ENCODE results near the gene HHATL.

Gene HHATL

GRCh38 chr3:42666577-42666998, 36.0 kb downstream of the HHATL start:
- Mint-ChIP-seq H3K4me1 (ENCODE audit: low read depth) (no peaks in the 10 kb centered on the region), H3K27me3 (ENCODE audit: low read depth) (no peaks in the 10 kb centered on the region), H3K36me3 (ENCODE audit: low read depth) (no peaks in the 10 kb centered on the region), H3K9me3 (peaks cover 3% of the 10 kb centered on the region), H3K27ac (no peak overlapping the region), H3K4me3 (no peak overlapping the region)
- DNase-seq (ENCODE audit: low spot score) = no peak

DNA sequence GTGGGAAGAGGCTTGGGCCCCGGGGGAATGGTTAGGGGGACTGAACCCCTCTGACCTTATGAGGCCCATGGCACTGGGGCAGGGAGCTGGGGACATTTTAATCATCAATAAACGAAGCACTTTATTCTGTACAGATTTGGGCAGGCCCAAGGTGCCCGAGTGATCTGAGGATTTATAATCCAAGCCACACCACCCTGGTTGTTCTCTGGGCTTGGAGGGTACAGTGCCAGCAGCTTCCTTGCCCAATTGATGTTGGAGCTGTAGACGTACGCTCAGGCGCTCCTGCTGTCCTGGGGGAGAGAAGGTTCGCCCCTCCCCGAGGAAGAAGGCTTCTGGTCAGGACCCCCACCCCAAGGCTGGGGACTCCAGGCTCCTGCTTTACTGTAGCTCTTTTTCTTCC, 36.6 kb downstream of the HHATL start:
- no peaks in the 10 kb centered on the region for H3K4me1 Mint-ChIP-seq (ENCODE audit: low read depth)
- H3K9me3 Mint-ChIP-seq = peaks cover 3% of the 10 kb centered on the region
- H3K27me3 Mint-ChIP-seq (ENCODE audit: low read depth) = no peaks in the 10 kb centered on the region
- H3K4me3 Mint-ChIP-seq = no peak overlapping the region
- no peak for DNase-seq (ENCODE audit: low spot score)
- no peak overlapping the region for H3K27ac Mint-ChIP-seq
- H3K36me3 Mint-ChIP-seq (ENCODE audit: low read depth) = no peaks in the 10 kb centered on the region

- no peak for DNase-seq (ENCODE audit: low spot score)
- peaks cover 3% of the 10 kb centered on the region for H3K9me3 Mint-ChIP-seq
- H3K27me3 Mint-ChIP-seq (ENCODE audit: low read depth) = no peaks in the 10 kb centered on the region
- H3K27ac Mint-ChIP-seq = no peak overlapping the region
- H3K4me3 Mint-ChIP-seq = no peak overlapping the region
- no peaks in the 10 kb centered on the region for H3K4me1 Mint-ChIP-seq (ENCODE audit: low read depth)
- H3K36me3 Mint-ChIP-seq (ENCODE audit: low read depth) = no peaks in the 10 kb centered on the region
Observed at GRCh38 chr3:42665050-42665878, 37.3 kb downstream of the HHATL start.

DNA sequence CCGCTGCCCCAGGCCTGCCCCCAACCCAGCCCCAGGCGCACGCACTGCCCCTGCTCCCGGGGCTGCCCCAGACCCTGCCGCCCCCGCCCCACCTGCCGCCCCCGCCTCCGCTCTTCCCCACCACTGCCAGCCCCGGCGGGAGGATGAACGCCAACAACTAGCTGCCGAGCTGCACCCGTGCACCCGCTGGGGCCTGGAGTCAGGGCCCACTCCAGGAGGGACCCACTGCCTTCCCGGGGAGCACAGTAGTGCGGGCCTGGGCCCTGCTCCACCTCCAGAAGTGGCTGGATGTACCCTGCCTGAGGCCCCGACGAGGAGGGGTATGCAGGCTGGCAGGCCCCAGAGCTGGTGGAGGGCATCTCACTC, 38.2 kb downstream of the HHATL start:
- no peaks in the 10 kb centered on the region for H3K4me1 Mint-ChIP-seq (ENCODE audit: low read depth)
- H3K9me3 Mint-ChIP-seq = peaks cover 3% of the 10 kb centered on the region
- H3K27ac Mint-ChIP-seq = no peak overlapping the region
- no peak for DNase-seq (ENCODE audit: low spot score)
- H3K27me3 Mint-ChIP-seq (ENCODE audit: low read depth) = no peaks in the 10 kb centered on the region
- no peaks in the 10 kb centered on the region for H3K36me3 Mint-ChIP-seq (ENCODE audit: low read depth)
- no peak overlapping the region for H3K4me3 Mint-ChIP-seq

DNA sequence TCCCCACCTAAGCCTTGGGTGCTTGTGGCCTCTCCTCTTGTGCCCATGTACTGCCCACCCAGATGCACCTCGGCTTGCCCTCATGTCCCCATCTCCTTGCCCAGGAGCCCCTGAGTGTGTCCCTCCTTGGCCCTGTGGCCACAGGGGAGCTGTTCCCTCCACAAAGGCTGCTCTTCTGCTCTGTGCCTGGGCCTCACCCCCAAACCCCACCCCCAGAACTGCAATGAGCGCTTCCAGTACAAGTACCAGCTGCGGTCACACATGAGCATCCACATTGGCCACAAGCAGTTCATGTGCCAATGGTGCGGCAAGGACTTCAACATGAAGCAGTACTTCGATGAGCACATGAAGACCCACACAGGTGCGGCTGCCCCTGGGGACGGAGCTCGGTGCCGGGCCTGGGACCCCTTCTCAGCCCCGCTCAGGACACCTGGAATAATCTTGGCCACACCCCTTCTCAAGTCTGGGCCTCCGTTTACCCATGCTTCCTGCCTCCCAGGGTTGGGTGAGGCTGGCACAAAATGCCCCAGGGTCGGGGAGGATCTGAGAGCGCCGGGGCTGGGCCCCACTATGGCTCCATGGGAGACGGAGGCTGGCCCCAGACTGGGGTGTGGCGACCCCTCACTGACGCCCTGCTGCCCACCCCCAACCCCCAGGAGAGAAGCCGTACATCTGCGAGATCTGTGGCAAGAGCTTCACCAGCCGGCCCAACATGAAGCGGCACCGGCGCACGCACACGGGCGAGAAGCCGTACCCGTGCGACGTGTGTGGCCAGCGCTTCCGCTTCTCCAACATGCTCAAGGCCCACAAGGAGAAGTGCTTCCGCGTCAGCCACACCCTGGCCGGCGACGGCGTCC, 38.8 kb downstream of the HHATL start:
- H3K36me3 Mint-ChIP-seq (ENCODE audit: low read depth) = no peaks in the 10 kb centered on the region
- no peak overlapping the region for H3K27ac Mint-ChIP-seq

DNA sequence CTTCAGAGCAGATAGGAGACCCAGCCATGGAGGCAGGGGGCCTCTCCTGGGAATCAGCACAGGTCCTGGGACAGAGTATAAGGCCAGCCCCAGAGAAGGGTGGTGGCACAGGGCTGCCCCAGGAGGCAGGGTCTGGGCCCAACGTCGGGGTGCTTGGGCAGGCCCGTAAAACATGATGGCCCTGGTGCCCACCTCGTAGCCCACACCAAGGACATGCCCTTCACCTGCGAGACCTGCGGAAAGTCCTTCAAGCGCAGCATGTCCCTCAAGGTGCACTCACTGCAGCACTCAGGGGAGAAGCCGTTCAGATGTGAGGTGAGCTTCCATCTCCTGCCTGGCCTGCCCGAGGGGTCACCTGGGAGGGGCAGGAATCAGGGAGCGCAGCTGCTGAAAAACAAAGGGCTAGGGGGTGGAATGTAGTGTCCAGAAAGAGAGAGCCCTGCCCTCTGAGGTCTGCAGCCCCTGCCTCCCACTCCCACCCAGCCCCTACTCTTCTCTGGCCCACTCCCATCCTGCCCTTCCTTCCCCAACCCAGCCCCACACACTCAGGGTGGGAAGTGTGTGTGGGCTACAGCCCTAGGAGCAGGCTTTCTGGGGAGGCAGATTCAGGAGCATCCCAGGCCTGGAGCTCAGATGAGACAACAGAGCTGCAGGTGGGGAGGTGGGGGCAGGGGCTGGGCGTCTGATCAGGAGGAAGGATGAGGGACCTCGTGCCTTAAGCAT, 39.6 kb downstream of the HHATL start:
- Mint-ChIP-seq H3K27ac (no peak overlapping the region), H3K36me3 (ENCODE audit: low read depth) (no peaks in the 10 kb centered on the region), H3K4me1 (ENCODE audit: low read depth) (no peaks in the 10 kb centered on the region), H3K27me3 (ENCODE audit: low read depth) (no peaks in the 10 kb centered on the region), H3K9me3 (no peaks in the 10 kb centered on the region), H3K4me3 (no peak overlapping the region)
- no peak for DNase-seq (ENCODE audit: low spot score)

More for the DNA sequence above, 38.8 kb downstream of the HHATL start:
- no peaks in the 10 kb centered on the region for H3K4me1 Mint-ChIP-seq (ENCODE audit: low read depth)
- no peaks in the 10 kb centered on the region for H3K27me3 Mint-ChIP-seq (ENCODE audit: low read depth)
- no peak overlapping the region for H3K4me3 Mint-ChIP-seq
- H3K9me3 Mint-ChIP-seq = peaks cover under 1% of the 10 kb centered on the region
- no peak for DNase-seq (ENCODE audit: low spot score)

DNA sequence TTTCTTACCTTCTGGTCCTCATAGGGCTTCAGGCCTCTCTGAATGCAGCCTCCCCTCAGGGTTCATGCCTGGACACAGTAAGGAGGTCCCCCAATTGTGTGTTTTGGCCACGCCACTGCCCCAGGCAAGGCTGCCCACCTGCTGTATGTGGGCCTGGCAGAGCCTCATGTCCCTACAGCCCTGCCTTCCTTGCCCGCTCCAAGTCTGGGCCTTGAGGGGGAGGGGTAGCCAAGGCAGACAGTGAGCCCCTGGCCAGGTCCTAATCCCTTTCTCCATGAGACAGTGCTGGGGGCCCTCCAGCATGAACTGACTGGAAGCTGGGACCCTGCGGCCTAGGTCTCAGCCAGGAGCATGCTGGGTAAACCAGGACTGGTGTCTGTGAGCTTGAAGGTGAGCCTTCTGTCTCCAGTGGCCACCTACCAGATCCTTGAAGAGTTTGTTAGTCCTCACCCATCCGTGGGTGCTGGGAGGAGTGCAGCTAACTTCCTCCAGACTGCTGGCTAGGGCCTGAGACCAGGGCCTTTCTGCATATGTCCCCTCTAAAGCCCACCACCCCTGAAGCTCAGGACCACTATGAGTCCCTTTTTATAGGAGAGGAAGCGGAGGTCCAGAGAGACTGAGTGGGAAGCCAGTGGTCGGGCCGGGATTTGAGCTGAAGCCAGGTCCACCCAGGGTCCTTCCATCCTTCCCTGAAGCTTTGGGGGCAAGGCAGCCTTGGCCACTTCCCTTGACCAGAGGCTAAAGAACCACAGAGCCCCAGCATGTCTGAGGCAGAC, 40.4 kb downstream of the HHATL start:
- Mint-ChIP-seq H3K4me1 (ENCODE audit: low read depth) (no peaks in the 10 kb centered on the region), H3K27me3 (ENCODE audit: low read depth) (no peaks in the 10 kb centered on the region), H3K36me3 (ENCODE audit: low read depth) (no peaks in the 10 kb centered on the region), H3K9me3 (no peaks in the 10 kb centered on the region), H3K4me3 (no peak overlapping the region), H3K27ac (no peak overlapping the region)
- no peak for DNase-seq (ENCODE audit: low spot score)

GRCh38 chr3:42661593-42662022, 41.0 kb downstream of the HHATL start:
- no peak for DNase-seq (ENCODE audit: low spot score)
- H3K27me3 Mint-ChIP-seq (ENCODE audit: low read depth) = no peaks in the 10 kb centered on the region
- H3K4me1 Mint-ChIP-seq (ENCODE audit: low read depth) = no peaks in the 10 kb centered on the region
- no peak overlapping the region for H3K4me3 Mint-ChIP-seq
- H3K36me3 Mint-ChIP-seq (ENCODE audit: low read depth) = no peaks in the 10 kb centered on the region
- no peaks in the 10 kb centered on the region for H3K9me3 Mint-ChIP-seq
- H3K27ac Mint-ChIP-seq = no peak overlapping the region

DNA sequence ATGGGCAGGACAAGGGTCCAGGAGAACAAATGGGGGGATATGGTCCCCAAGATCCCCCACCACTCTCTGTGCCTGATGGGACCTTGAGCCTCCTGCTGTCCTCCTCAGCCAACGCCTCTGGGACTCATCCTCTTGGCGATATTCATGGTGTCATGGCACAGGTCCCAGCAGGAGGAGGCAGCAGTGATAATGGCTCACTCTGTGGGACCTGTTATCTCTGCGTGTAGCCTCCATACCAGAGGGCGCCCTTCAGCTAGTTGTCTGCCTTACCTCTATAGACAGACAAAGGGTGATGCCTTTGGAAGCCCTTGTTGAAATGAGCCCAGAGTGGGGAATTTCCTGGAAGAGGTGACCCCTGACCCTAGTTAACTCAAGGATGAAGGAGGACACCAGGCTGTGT, 41.7 kb downstream of the HHATL start:
- H3K27me3 Mint-ChIP-seq (ENCODE audit: low read depth) = peaks cover 6% of the 10 kb centered on the region
- H3K27ac Mint-ChIP-seq = no peak overlapping the region
- no peaks in the 10 kb centered on the region for H3K36me3 Mint-ChIP-seq (ENCODE audit: low read depth)
- no peaks in the 10 kb centered on the region for H3K4me1 Mint-ChIP-seq (ENCODE audit: low read depth)
- DNase-seq (ENCODE audit: low spot score) = no peak
- no peak overlapping the region for H3K4me3 Mint-ChIP-seq
- no peaks in the 10 kb centered on the region for H3K9me3 Mint-ChIP-seq

DNA sequence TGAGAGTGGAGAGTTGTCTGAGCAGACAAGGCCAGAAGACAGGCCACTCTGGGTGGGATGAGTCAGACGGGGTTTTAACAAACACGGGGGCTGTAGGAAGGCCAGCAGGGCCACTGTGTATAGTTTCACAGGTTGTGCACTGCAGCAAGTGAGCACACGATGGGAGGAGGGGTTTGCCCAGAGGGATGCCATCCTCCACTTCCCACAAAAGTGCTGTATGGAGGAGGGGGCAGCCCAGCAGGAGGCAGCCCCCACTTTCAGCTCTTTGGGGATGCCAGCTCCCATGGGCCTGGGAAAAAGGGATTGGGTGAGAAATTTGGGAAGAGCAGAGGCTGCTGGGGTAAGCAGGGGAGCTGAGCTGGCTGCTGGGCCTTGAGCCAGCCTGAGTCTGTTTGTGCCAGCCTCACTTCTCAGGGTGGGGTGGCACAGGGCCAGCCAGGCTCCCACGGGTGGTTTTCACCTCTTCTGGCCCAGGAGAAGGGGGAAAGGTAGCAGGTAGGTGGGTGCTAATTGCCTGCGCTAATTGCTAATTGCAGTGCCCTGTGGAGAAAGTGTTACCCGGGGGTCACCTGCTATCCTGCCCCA, 42.4 kb downstream of the HHATL start:
- Mint-ChIP-seq H3K36me3 (ENCODE audit: low read depth) (no peaks in the 10 kb centered on the region), H3K9me3 (no peaks in the 10 kb centered on the region), H3K27ac (no peak overlapping the region), H3K27me3 (ENCODE audit: low read depth) (peaks cover 7% of the 10 kb centered on the region), H3K4me3 (no peak overlapping the region), H3K4me1 (ENCODE audit: low read depth) (no peaks in the 10 kb centered on the region)
- no peak for DNase-seq (ENCODE audit: low spot score)

- H3K36me3 Mint-ChIP-seq (ENCODE audit: low read depth) = no peaks in the 10 kb centered on the region
- H3K4me3 Mint-ChIP-seq = no peak overlapping the region
- no peak for DNase-seq (ENCODE audit: low spot score)
- H3K9me3 Mint-ChIP-seq = no peaks in the 10 kb centered on the region
- peaks cover 11% of the 10 kb centered on the region for H3K27me3 Mint-ChIP-seq (ENCODE audit: low read depth)
- H3K4me1 Mint-ChIP-seq (ENCODE audit: low read depth) = no peaks in the 10 kb centered on the region
- no peak overlapping the region for H3K27ac Mint-ChIP-seq
Observed at GRCh38 chr3:42659451-42660130, 43.0 kb downstream of the HHATL start.

DNA sequence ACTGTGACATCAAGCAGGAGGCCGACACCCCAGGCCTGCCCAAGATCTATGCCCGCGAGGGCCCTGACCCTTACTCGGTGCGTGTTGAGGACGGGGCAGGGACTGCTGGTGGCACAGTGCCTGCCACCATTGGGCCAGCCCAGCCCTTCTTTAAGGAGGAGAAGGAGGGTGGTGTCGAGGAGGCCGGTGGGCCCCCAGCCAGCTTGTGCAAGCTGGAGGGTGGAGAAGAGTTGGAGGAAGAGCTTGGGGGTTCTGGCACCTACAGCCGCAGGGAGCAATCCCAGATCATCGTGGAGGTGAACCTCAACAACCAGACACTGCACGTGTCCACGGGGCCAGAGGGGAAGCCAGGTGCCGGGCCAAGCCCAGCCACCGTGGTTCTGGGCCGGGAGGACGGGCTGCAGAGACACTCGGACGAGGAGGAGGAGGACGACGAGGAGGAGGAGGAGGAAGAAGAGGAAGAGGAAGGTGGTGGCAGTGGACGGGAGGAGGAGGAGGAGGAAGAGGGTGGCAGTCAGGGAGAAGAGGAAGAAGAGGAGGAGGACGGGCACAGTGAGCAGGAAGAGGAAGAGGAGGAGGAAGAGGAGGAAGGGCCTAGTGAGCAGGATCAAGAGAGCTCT, 43.7 kb downstream of the HHATL start:
- no peaks in the 10 kb centered on the region for H3K36me3 Mint-ChIP-seq (ENCODE audit: low read depth)
- H3K4me3 Mint-ChIP-seq = no peak overlapping the region

More for the DNA sequence above, 43.7 kb downstream of the HHATL start:
- Mint-ChIP-seq H3K27me3 (ENCODE audit: low read depth) (peaks cover 12% of the 10 kb centered on the region), H3K27ac (no peak overlapping the region), H3K4me1 (ENCODE audit: low read depth) (peaks cover under 1% of the 10 kb centered on the region), H3K9me3 (no peaks in the 10 kb centered on the region)
- DNase-seq (ENCODE audit: low spot score) = no peak

Data from T-helper 2 cell treated with Interferon-gamma antibody and Interleukin-4, amounts not matched to agents 5 μg/mL and 100 μg/mL, for 36 hours (primary cell).